ENCODE data around the gene DIPK2B. TPM values are rescaled to one million over a fixed set of nuclear protein-coding genes. Genes with fewer than 3 reads are reported as not detected.
A peak's percentile ranks its signal among the peaks of the same experiment; 100 is the strongest.

Gene DIPK2B
- 1.7 TPM for total RNA-seq

GRCh38 chrX:45200741-45201234 lies at the start of gene DIPK2B:
Gene DIPK2B, minus strand, starts transcription at chrX:45200876. Its CDS starts 50 bp downstream, at chrX:45200826.
- DNase-seq, result no peak

DNA sequence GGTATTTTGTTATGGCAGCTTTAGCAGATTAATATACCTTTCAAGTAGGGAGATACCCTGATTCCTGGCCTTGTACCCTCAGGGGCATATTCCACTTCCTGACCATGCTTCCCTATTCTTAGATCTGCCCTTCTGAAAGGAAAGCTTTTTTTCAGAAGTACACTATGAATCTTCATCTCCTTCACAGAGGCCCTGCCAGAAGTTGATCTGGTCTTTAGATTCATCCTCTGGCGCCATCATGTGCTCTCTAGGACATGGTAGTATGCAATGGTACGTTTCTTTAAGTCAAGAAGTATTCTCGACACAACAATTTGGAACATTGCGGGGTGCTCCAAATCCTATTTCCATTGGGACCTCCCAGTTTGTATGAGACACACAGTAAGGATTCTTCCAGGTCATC lies 39.6 kb upstream of the DIPK2B start:
- DNase-seq, result no peak

- DNase-seq, result no peak
These were observed 37.8 kb upstream of the DIPK2B start for GRCh38 chrX:45238489-45238888.

DNA sequence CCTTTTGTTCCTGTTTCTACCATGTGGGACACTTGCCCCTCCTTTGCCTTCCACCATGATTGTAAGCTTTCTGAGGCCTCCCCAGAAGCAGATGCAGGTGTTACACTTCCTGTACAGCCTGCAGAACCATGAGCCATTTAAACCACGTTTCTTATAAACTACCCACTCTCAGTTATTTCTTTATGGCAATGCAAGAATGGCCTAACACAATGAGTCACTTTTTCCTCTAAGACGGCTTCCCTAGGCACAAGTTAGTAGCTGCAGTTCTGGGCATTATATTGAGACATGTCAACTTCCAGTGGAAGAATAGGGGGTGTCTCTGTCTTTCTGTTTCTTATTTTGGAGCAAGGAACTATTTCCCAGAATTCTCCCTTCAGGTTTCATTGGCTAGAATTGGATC lies 32.9 kb upstream of the DIPK2B start:
- no peak for DNase-seq

GRCh38 chrX:45232139-45232538 lies 31.5 kb upstream of the DIPK2B start:
- no peak for DNase-seq

DNA sequence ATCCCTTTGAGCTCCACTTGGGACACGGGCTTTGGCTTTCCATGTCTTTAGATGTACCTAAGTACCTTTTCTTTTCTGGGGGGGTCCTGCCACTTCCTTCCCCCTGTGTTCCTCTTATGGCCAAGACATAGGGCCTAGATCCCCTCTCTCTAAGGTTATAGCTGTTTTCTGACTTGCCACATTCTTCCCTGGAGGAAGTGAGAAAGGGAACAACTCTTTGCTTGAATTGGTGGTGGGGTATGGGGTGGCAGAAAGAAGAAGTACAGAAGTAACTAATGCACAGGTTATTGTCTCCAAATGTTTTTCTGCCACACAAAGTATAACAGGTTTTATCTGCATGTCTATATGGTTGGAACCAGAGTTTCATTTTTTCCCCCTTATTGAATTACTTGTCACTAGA lies 29.7 kb upstream of the DIPK2B start:
- DNase-seq, result no peak

DNA sequence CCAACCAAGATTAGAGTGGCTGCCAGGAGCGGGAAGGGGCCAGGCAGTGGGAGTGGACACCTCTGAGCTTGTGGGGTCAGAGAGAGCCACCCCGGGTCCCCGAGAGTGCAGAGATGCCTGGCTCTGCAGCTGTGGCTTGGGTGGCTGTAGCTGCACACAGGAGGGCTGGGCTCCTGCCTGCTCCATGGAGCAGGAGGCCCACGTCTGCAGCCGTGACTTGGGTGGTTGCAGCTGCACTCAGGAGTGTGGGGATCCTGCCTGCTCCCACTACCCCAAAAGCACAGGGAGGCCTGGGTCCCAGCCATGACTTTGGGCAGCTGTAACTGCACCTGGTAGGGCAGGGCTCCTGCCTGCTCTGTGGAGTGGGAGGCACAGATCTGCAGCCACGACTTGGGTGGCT lies 28.7 kb upstream of the DIPK2B start:
- DNase-seq, result no peak

- DNase-seq, result no peak
These were observed 27.4 kb upstream of the DIPK2B start for GRCh38 chrX:45228126-45228525.

DNA sequence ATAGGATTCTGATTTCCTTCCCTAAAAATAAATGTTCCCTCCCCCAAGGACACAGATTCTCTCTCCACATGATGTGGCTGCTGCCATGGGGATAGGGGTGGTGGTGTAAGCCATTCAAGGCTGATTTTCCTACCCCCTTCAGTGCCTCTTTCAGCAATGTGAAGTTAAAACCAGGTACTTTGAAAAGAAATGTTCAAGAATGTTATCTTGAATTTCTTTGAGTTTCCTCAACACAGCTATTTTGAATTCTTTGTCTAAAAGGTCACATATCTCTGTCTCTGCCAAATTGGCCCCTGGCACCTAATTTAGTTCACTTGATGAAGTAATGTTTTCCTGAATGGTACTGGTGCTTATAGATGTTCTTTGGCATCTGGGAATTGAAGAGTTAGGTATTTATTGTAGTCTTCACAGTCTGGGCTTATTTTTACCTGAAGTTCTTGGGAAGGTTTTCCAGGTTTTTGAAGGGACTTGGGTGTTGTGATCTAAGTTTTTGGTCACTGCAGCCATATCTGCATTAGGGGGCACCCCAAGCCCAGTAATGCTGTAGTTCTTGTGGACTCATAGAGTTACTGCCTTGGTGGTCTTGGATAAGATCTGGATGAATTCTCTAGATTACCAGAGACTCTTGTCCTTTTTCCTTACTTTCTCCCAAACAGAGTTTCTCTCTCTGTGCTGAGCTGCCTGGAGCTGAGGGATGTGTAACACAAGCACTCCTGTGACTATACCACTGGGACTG lies 7.6 kb upstream of the DIPK2B start:
- no peak for DNase-seq

DNA sequence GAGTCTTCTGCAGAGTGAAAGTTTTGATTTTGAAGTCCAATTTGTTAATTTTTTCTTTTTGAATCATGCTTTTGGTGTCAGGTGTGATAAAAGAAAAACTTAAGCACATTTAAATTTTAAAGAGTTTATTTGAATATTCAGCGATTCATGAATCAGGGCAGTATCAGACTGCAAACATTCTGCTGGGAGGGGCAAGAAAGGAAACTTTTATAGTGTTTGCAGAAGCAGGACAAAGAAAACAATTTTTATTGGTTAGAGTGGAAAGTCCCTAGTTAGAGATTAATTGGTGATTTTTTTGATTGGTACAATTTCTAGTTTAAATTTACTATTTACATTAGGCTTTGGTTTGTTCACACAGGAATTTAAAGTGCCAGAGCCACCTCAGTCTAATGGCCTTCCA lies 1.5 kb upstream of the DIPK2B start:
- no peak for DNase-seq

- DNase-seq, result no peak
These were observed 2.0 kb downstream of the DIPK2B start for GRCh38 chrX:45198706-45199105.

- DNase-seq, result no peak
These were observed 2.4 kb downstream of the DIPK2B start for GRCh38 chrX:45198301-45198700.

DNA sequence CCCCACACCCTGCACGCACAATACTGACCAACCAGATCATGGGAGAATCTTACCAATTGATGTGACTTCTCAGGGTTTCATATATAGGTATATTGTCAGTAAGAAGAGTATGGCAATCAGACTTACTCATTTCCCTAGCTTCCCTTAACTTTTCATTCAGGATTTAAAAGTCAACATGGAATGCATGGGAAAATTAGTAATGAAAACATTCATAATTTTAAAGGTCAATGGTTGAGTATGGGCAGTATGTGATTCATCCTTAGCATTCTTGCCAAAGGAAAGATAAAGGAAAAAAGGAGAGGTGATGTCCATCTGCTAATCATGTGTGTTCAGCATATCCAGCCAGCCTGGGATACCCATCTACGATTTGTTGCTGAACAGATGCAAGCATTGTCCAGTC lies 4.0 kb downstream of the DIPK2B start:
- DNase-seq, result no peak

- DNase-seq, result peak; percentile 0
These were observed 8.8 kb downstream of the DIPK2B start for GRCh38 chrX:45191820-45192409.

DNA sequence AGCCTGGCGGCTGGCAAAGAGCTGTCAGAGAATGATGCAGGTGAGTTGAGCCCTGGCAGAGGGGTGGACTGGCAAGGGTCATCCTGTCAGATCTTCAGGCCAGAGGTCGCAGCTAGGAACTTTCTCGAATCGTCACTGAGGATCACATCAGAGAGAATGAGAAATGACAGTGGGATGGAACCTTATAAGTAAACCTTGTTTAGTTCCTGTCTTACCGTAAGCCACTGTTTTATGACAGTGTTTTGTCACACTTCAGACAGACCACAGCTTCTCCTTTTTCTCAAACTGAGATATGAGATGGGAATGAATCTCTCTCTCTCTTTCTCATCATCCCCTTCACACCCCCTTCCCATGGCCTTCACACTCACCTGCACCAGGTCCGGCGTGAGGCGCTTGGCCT lies 9.3 kb downstream of the DIPK2B start:
- DNase-seq, result no peak

- no peak for DNase-seq
These were observed 12.9 kb downstream of the DIPK2B start for GRCh38 chrX:45187731-45188130.

DNA sequence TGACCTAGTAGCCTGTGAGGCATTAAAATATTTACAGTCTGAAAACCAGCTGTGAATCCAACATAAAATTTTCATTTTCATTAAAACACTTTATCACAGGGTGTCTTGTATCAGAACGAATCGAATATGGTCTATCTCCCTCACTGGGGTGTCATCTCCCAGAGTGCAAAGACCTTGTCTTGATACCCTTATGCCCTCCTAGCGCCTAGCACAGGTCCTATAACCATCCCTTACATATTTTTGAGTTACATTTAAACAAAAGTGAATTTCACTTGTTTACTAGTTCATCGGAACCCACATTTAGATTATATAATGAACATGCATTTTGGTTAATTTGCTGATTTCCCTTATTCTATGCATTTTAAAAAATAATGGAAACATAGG lies 14.0 kb downstream of the DIPK2B start:
- no peak for DNase-seq

DNA sequence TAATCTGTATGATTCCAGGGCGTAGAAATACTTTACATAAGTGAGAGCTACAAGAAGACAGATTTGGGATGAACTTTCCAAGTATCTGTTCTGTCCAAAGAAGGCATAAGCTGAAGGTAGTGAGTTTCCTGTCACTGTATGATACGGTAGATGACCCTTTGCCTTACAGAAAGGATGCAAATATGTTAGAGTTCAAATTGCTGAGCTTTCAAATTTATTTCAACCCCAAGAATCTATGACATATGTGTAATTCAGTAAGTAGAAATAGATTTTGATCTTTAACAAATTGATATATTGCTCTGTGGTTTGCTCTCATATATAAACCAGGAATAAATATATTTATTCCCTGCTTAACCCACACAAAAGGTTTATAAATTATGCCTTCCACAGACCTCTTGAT lies 16.5 kb downstream of the DIPK2B start:
- DNase-seq, result no peak

DNA sequence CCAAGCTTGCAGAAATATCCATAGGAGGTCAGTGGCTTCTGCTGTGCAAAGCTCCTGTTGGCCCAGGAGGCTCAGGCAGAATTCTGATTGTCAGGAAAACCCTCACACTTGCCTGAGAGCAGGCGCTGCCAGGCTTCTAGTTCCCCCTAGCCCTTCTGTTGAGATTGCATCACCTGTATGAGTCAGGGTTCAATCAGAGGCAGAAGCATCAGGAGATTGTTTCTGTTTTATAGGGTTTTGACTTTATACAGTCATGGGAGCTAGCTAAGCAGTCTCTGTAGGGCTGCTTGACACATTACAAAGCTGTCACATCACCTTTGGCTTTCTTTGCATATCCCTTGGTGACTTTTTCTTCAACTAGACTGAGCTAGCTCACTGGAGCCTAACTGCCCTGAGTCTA lies 27.8 kb downstream of the DIPK2B start:
- DNase-seq, result no peak

DNA sequence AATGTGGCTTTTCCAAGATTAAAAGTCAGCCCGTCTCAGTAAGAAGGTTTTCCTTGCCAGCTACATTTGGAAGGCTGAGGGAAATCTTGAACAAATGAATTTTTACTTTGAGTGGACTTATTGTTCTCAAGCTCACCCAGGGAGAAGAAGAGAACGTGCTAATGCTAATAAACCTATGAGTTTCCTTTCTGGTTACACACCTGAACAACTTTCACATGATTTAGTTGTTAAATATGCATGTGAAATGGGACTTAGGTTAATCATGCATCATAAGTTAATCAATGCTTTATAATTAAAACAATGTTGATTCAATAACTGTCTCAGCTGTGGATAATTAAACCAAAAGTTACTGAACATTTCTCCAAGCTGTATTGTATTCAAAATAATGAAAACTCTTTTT lies 33.9 kb downstream of the DIPK2B start:
- no peak for DNase-seq

GRCh38 chrX:45165726-45166125 lies 35.0 kb downstream of the DIPK2B start:
- DNase-seq, result no peak

- DNase-seq, result no peak
These were observed 35.7 kb downstream of the DIPK2B start for GRCh38 chrX:45164995-45165394.

DNA sequence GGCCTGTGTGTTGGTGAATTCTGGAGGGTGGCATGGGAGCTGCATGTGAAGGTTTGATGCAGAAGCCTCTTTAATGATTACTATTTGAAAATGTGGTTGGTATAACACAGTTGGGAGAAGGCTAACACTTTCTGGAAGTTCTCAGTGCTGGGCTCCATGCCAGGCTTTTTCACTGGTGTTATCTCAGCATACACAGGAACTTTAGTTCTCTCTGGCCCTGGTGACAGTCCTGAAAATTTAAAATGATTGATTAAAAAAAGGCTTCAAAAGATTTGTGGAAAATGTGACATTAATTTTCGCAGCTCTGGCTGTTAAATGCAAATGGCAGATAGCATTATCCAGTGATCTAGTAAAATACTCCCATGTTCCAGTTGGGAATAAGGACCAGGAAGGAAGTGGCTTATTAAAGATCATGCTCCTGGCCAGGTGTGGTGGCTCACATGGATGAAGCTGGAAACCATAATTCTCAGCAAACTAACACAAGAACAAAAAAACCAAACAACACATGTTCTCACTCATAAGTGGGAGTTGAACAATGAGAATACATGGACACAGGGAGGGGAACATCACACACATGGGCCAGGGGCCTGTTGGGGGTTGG lies 36.6 kb downstream of the DIPK2B start:
- no peak for DNase-seq

DNA sequence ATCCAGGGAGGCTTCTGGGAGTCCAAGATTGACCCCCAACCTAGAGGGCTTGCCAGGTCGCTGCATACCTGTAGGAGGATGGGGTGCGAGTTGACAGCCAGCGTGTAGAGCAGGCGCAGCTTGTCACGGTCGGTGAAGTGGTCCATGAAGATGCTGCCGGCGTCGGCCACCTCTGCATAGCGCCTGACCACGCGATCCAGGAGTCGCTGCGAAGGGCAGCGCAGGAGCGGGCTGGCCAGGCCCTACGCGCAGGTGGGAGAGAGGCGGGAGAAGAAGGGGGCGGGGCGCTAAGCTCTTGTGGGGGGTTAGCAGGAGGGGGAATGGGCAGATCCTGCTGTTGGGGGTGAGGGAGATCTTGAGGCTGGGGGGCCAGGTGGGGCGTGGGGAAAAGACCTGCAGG lies 43.0 kb downstream of the DIPK2B start:
- DNase-seq, result no peak

All from occipital lobe (tissue), 2 donors.